Measurements from ENCODE around the gene TEDC2.
A peak's percentile ranks its signal among the peaks of the same experiment; 100 is the strongest.

Gene TEDC2, protein sequence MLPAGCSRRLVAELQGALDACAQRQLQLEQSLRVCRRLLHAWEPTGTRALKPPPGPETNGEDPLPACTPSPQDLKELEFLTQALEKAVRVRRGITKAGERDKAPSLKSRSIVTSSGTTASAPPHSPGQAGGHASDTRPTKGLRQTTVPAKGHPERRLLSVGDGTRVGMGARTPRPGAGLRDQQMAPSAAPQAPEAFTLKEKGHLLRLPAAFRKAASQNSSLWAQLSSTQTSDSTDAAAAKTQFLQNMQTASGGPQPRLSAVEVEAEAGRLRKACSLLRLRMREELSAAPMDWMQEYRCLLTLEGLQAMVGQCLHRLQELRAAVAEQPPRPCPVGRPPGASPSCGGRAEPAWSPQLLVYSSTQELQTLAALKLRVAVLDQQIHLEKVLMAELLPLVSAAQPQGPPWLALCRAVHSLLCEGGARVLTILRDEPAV

DNA sequence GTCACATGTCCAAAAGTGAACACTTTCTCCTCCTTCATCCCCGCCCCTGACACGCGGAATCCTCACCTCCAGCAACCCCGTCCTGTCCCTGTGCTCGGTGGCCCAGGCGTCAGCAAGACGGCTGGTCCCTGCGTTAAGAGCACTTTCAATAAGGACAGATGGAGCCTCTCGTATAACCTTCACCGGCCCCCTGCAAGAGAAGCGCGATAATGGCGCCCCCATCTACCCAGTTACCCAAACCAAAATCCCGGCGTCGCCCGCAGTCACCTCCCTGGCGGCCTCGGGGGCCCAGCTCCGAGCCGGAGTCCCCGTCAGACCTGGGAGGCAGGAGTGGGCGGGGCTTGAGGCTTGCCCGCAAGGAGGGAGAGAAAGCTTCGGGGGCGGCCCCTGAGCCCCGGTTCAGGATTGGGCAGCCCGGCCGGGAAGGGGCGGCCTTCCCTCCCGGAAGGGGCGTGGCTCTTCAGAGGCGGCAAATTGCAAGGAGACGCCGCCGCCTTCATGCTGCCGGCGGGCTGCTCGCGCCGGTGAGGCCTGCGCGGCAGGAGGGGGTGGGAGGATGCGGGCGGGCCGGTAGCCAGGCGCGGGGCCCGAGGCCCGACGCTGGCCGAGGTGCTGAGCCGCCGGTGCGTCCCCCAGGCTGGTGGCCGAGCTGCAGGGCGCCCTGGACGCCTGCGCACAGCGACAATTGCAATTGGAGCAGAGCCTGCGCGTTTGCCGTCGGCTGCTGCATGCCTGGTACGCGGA is at the start of gene TEDC2:
Gene TEDC2, plus strand, starts transcription at position 463 of the 744 bp plus-strand sequence. Its CDS starts 36 bp downstream, at position 499.
- in situ Hi-C loops (cut with HindIII; ENCODE audit: low pct_ligation_motif_present, low pct_unique_long_range_greater_than_20kb, low sequenced_read_pairs) = loop anchor here (25.0 kb wide), 1 partner anchor 298 kb away; the partner anchor contains the start of gene TRAF7
- peak; percentile 98 for DNase-seq

- in situ Hi-C loops (cut with HindIII; ENCODE audit: low pct_ligation_motif_present, low pct_unique_long_range_greater_than_20kb, low sequenced_read_pairs) = no loop called here
- DNase-seq = no peak
Observed at GRCh38 chr16:2415085-2415484, 44.8 kb upstream of the TEDC2 start.

- DNase-seq = no peak
- in situ Hi-C loops (cut with HindIII; ENCODE audit: low pct_ligation_motif_present, low pct_unique_long_range_greater_than_20kb, low sequenced_read_pairs) = no loop called here
Observed at GRCh38 chr16:2420035-2420434, 39.9 kb upstream of the TEDC2 start.

- in situ Hi-C loops (cut with HindIII; ENCODE audit: low pct_ligation_motif_present, low pct_unique_long_range_greater_than_20kb, low sequenced_read_pairs) = no loop called here
- no peak for DNase-seq
Observed at GRCh38 chr16:2422123-2422867, 37.6 kb upstream of the TEDC2 start.

- DNase-seq = no peak
- in situ Hi-C loops (cut with HindIII; ENCODE audit: low pct_ligation_motif_present, low pct_unique_long_range_greater_than_20kb, low sequenced_read_pairs) = no loop called here
Observed at GRCh38 chr16:2424061-2425007, 35.6 kb upstream of the TEDC2 start.

GRCh38 chr16:2425008-2425518 is 34.8 kb upstream of the TEDC2 start:
- DNase-seq = no peak
- in situ Hi-C loops (cut with HindIII; ENCODE audit: low pct_ligation_motif_present, low pct_unique_long_range_greater_than_20kb, low sequenced_read_pairs) = no loop called here

GRCh38 chr16:2425825-2426430 is 34.0 kb upstream of the TEDC2 start:
- DNase-seq = no peak
- in situ Hi-C loops (cut with HindIII; ENCODE audit: low pct_ligation_motif_present, low pct_unique_long_range_greater_than_20kb, low sequenced_read_pairs) = no loop called here

DNA sequence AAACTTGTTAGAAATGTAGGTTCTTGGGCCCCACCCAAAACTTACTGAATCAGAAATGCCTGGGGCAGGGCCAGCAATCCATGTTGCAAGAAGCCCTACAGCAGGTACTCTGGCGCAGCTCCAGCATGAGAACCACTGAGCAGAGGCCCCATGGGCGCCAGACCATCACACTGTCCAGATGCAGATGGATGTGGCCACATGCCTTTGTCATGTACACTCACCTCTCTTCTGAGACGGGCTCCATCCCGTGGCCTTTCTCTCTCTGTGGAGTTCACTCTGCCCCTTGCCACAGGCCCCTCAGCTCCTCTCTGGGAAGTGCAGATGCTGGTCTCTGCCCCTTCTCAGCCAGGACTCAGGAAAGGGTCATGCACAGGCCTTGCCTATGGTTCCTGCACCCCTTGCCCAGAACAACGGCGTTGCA is 33.0 kb upstream of the TEDC2 start:
- in situ Hi-C loops (cut with HindIII; ENCODE audit: low pct_ligation_motif_present, low pct_unique_long_range_greater_than_20kb, low sequenced_read_pairs) = no loop called here
- no peak for DNase-seq

DNA sequence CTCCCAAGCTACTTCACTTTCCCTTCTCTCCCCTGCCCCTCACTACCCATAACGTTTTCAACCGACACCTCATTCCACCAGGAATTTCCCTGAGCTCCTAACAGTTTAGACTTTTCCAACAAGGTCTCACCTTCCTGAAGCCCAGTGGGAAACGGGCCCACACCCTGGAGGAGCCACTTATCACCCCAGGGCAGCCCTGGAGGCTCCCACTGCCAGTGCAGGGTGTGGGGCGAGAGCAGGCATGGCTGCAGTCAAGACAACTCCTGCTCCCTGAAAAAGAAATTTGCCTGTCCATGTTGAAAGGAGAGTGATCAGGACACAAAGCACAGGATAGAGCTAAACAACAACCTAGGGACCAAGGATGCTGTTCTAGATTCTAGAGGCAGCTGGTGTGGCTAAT is 32.4 kb upstream of the TEDC2 start:
- no peak for DNase-seq
- in situ Hi-C loops (cut with HindIII; ENCODE audit: low pct_ligation_motif_present, low pct_unique_long_range_greater_than_20kb, low sequenced_read_pairs) = no loop called here

GRCh38 chr16:2428051-2428783 is 31.7 kb upstream of the TEDC2 start:
- in situ Hi-C loops (cut with HindIII; ENCODE audit: low pct_ligation_motif_present, low pct_unique_long_range_greater_than_20kb, low sequenced_read_pairs) = no loop called here
- DNase-seq = peak; percentile 60

DNA sequence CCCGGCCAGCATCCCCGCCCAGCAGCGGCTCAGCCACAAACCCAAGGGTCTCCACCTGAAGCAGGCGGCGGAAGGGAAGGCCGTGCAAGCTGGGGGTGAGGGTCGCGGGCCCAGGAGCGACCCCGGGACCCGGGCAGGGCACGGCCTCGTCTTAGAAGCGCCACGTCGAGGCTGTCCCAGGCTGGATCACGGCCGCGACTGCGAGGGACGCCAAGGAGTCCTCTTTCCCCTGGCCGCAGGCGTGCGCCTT is 31.2 kb upstream of the TEDC2 start:
- no peak for DNase-seq
- in situ Hi-C loops (cut with HindIII; ENCODE audit: low pct_ligation_motif_present, low pct_unique_long_range_greater_than_20kb, low sequenced_read_pairs) = no loop called here

GRCh38 chr16:2429034-2429770 is 30.7 kb upstream of the TEDC2 start, which contains the start of gene CCNF:
Gene CCNF (plus strand): TSS chr16:2429447. CDS start chr16:2429482, 35 bp downstream.
- DNase-seq = peak; percentile 97
- in situ Hi-C loops (cut with HindIII; ENCODE audit: low pct_ligation_motif_present, low pct_unique_long_range_greater_than_20kb, low sequenced_read_pairs) = no loop called here

DNA sequence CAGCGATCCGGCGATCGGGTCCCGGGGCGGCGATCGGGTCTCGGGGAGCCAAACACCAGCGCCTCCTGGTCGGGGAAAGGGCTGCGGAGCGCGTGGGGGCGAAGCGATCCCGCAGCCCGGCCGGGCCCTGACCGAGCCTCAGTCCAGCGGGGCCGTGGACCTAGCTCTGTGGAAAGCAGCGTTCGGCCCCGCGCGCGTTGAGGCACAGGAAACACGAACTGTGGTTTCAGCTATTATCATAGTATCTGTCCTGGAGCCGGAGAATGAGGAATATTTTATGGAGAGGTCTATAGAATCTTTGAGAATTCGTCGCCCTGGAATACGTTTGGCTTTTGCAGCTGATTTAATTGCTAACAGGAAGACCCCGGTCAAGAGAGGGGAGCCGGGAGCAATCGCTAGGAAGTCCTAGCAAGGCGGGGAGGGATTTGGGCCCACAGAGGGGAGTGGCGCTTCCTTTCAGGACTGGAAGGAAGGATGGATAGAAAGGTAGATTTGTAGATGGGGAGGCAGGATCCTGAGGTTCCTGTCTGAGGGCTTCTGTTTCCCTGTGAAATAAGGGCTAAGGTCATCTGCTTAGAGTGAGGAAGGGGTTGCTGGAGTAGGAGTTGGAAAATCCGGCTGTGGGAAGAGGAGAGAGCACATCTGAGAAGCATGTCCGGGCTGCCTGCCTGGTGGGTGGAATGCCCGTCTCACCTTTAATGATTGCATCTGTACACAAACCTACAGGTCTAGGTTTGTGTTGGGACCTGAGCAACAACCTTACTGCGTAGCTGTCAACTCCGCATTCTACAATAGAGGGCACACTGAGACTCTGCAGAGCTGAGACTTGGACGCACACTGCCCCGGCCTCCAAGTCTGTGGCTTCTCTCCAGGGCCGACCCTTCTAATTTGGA is 29.9 kb upstream of the TEDC2 start:
- DNase-seq = peak; percentile 31
- in situ Hi-C loops (cut with HindIII; ENCODE audit: low pct_ligation_motif_present, low pct_unique_long_range_greater_than_20kb, low sequenced_read_pairs) = no loop called here

- in situ Hi-C loops (cut with HindIII; ENCODE audit: low pct_ligation_motif_present, low pct_unique_long_range_greater_than_20kb, low sequenced_read_pairs) = no loop called here
- no peak for DNase-seq
Observed at GRCh38 chr16:2432286-2432685, 27.6 kb upstream of the TEDC2 start.

- in situ Hi-C loops (cut with HindIII; ENCODE audit: low pct_ligation_motif_present, low pct_unique_long_range_greater_than_20kb, low sequenced_read_pairs) = no loop called here
- no peak for DNase-seq
Observed at GRCh38 chr16:2432801-2433505, 27.0 kb upstream of the TEDC2 start.

Data from ACHN (cell line).